Measurements from ENCODE around the gene ACOX1. TPM values are rescaled to one million over a fixed set of nuclear protein-coding genes. Genes with fewer than 3 reads are reported as not detected.

Gene ACOX1
- total and polyA plus RNA-seq, 4 donors: 14.6 to 48.8 (median 28.8) TPM

- no peak for ATAC-seq (ENCODE audit: low FRiP score)
- intact Hi-C loops (cut with DNase I): no loop called here
- no peaks in the 10 kb centered on the region for H3K9me3 ChIP-seq (ENCODE audit: control insufficient read depth, low read length)
Observed at GRCh38 chr17:76019833-76020467, 41.0 kb upstream of the ACOX1 start.

GRCh38 chr17:76018801-76019200 is 39.8 kb upstream of the ACOX1 start:
- Histone ChIP-seq H3K4me3 (ENCODE audit: low read length in 2 of 2) (no peak overlapping the region), H3K4me1 (ENCODE audit: control insufficient read depth in 1 of 2, insufficient read depth in 2 of 2, low read length in 2 of 2) (no peaks in the 10 kb centered on the region), H3K27me3 (ENCODE audit: control insufficient read depth in 1 of 2, insufficient read depth in 2 of 2, low read length in 1 of 2) (no peaks in the 10 kb centered on the region), H3K9me3 (ENCODE audit: control insufficient read depth, low read length) (no peaks in the 10 kb centered on the region), H3K27ac (ENCODE audit: low read depth in 1 of 2, low read length in 2 of 2) (no peak overlapping the region), H3K36me3 (ENCODE audit: control insufficient read depth in 1 of 2, insufficient read depth in 2 of 2, low read length in 1 of 2) (no peaks in the 10 kb centered on the region)
- intact Hi-C loops (cut with DNase I): no loop called here
- ATAC-seq (ENCODE audit: low FRiP score) (no peak), DNase-seq (no peak)
- 82 to 84% methylated on average over 13 of the region's 13 CpGs for WGBS, 2 donors

More at GRCh38 chr17:76019833-76020467, 41.0 kb upstream of the ACOX1 start:
- Histone ChIP-seq H3K4me3 (ENCODE audit: low read length in 2 of 2) (no peak overlapping the region), H3K27me3 (ENCODE audit: control insufficient read depth in 1 of 2, insufficient read depth in 2 of 2, low read length in 1 of 2) (no peaks in the 10 kb centered on the region), H3K27ac (ENCODE audit: low read depth in 1 of 2, low read length in 2 of 2) (no peak overlapping the region), H3K4me1 (ENCODE audit: control insufficient read depth in 1 of 2, insufficient read depth in 2 of 2, low read length in 2 of 2) (no peaks in the 10 kb centered on the region), H3K36me3 (ENCODE audit: control insufficient read depth in 1 of 2, insufficient read depth in 2 of 2, low read length in 1 of 2) (no peaks in the 10 kb centered on the region)
- no peak for DNase-seq
- WGBS, 2 donors: 88 to 89% methylated on average over 6 of the region's 6 CpGs

DNA sequence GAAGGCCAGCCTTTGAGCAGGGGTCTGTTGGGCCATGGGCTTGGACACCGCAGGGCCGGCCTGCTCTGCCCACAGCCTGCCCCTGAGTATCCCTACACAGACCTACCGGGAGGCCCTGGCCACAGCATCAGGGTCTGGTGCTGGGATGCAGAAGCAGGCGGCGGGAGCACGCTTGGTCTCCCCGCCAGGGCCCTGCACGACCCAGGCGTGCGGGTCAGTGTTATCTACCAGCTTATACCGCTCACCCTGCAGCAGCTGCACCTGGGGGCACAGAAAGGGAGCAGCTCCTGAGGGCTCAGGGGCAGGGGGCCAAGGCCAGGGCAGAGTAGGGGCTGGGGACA is 39.3 kb upstream of the ACOX1 start:
- 83 to 85% methylated on average over 11 of the region's 11 CpGs for WGBS, 2 donors
- Histone ChIP-seq H3K36me3 (ENCODE audit: control insufficient read depth in 1 of 2, insufficient read depth in 2 of 2, low read length in 1 of 2) (no peaks in the 10 kb centered on the region), H3K4me1 (ENCODE audit: control insufficient read depth in 1 of 2, insufficient read depth in 2 of 2, low read length in 2 of 2) (no peaks in the 10 kb centered on the region), H3K27me3 (ENCODE audit: control insufficient read depth in 1 of 2, insufficient read depth in 2 of 2, low read length in 1 of 2) (no peaks in the 10 kb centered on the region), H3K4me3 (ENCODE audit: low read length in 2 of 2) (no peak overlapping the region), H3K27ac (ENCODE audit: low read depth in 1 of 2, low read length in 2 of 2) (no peak overlapping the region), H3K9me3 (ENCODE audit: control insufficient read depth, low read length) (no peaks in the 10 kb centered on the region)
- no peak for DNase-seq
- ATAC-seq (ENCODE audit: low FRiP score): no peak
- intact Hi-C loops (cut with DNase I): no loop called here

- H3K4me1 ChIP-seq (ENCODE audit: control insufficient read depth in 1 of 2, insufficient read depth in 2 of 2, low read length in 2 of 2): no peaks in the 10 kb centered on the region
- DNase-seq (no peak), ATAC-seq (ENCODE audit: low FRiP score) (no peak)
- no peak overlapping the region for H3K27ac ChIP-seq (ENCODE audit: low read depth in 1 of 2, low read length in 2 of 2)
- intact Hi-C loops (cut with DNase I): no loop called here
- H3K4me3 ChIP-seq (ENCODE audit: low read length in 2 of 2): no peak overlapping the region
- H3K27me3 ChIP-seq (ENCODE audit: control insufficient read depth in 1 of 2, insufficient read depth in 2 of 2, low read length in 1 of 2): no peaks in the 10 kb centered on the region
- H3K9me3 ChIP-seq (ENCODE audit: control insufficient read depth, low read length): no peaks in the 10 kb centered on the region
- no peaks in the 10 kb centered on the region for H3K36me3 ChIP-seq (ENCODE audit: control insufficient read depth in 1 of 2, insufficient read depth in 2 of 2, low read length in 1 of 2)
- 88 to 89% methylated on average over 21 of the region's 21 CpGs for WGBS, 2 donors
Observed at GRCh38 chr17:76017481-76018339, 38.7 kb upstream of the ACOX1 start.

GRCh38 chr17:76014925-76015261 is 35.9 kb upstream of the ACOX1 start:
- no peaks in the 10 kb centered on the region for H3K9me3 ChIP-seq (ENCODE audit: control insufficient read depth, low read length)
- no peak overlapping the region for H3K4me3 ChIP-seq (ENCODE audit: low read length in 2 of 2)
- no peaks in the 10 kb centered on the region for H3K4me1 ChIP-seq (ENCODE audit: control insufficient read depth in 1 of 2, insufficient read depth in 2 of 2, low read length in 2 of 2)
- H3K27me3 ChIP-seq (ENCODE audit: control insufficient read depth in 1 of 2, insufficient read depth in 2 of 2, low read length in 1 of 2): no peaks in the 10 kb centered on the region
- intact Hi-C loops (cut with DNase I): loop anchor here in 1 of 2 donors (5.0 kb wide), 1 partner anchor 262 kb away; no protein-coding TSS in a partner anchor
- H3K36me3 ChIP-seq (ENCODE audit: control insufficient read depth in 1 of 2, insufficient read depth in 2 of 2, low read length in 1 of 2): no peaks in the 10 kb centered on the region
- 75 to 82% methylated on average over 22 to 26 of the region's 26 CpGs for WGBS, 2 donors
- ATAC-seq (ENCODE audit: low FRiP score) (peak; percentile 5), DNase-seq (no peak)
- no peak overlapping the region for H3K27ac ChIP-seq (ENCODE audit: low read depth in 1 of 2, low read length in 2 of 2)

DNA sequence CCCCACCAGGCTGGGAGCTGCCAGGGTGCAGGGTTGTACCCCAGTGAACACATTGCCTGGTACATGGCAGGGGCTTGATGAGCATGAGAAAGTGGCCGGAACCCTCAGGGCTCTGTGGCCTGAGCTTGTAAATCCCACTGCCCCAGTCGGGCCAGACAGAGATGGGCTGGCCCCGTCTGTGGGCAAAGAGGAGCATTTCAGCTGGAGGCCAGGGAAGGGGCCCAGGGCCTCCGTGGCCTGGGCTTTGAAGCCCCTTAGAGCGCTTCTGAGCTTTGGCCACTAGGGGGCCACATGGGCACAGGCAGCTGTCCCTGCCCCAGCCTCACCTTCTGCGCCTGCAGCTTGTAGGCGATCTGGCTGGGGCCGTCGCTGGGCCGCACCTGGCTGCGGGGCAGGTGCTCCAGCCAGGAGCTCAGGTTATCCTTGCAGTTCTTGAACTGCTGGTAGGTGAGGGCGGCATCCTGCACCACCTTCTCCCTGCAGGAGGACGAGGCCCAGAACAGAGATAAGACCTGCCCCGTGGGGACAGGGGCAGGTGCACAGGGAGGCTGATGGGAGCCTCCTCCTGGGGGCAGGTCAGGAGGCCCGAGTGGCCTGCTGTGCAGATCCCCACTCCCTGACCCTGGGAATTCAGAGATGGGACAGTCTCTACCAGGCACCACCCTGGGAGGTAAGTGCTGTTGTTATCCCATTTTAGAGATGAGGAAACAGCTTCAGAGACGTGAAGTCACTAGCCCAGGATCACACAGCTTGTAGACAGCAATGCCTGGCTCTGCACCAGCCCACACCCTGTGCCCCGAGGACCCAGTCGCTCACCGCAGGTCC is 35.3 kb upstream of the ACOX1 start:
- intact Hi-C loops (cut with DNase I): loop anchor here in 1 of 2 donors (5.0 kb wide), 1 partner anchor 263 kb away; no protein-coding TSS in a partner anchor
- 28 to 30% methylated on average over 19 of the region's 19 CpGs for WGBS, 2 donors
- Histone ChIP-seq H3K36me3 (ENCODE audit: control insufficient read depth in 1 of 2, insufficient read depth in 2 of 2, low read length in 1 of 2) (no peaks in the 10 kb centered on the region), H3K4me1 (ENCODE audit: control insufficient read depth in 1 of 2, insufficient read depth in 2 of 2, low read length in 2 of 2) (no peaks in the 10 kb centered on the region), H3K27ac (ENCODE audit: low read depth in 1 of 2, low read length in 2 of 2) (no peak overlapping the region), H3K4me3 (ENCODE audit: low read length in 2 of 2) (no peak overlapping the region), H3K27me3 (ENCODE audit: control insufficient read depth in 1 of 2, insufficient read depth in 2 of 2, low read length in 1 of 2) (no peaks in the 10 kb centered on the region), H3K9me3 (ENCODE audit: control insufficient read depth, low read length) (no peaks in the 10 kb centered on the region)
- ATAC-seq (ENCODE audit: low FRiP score) (peak; percentile 75), DNase-seq (peak; percentile 78 to 88)

DNA sequence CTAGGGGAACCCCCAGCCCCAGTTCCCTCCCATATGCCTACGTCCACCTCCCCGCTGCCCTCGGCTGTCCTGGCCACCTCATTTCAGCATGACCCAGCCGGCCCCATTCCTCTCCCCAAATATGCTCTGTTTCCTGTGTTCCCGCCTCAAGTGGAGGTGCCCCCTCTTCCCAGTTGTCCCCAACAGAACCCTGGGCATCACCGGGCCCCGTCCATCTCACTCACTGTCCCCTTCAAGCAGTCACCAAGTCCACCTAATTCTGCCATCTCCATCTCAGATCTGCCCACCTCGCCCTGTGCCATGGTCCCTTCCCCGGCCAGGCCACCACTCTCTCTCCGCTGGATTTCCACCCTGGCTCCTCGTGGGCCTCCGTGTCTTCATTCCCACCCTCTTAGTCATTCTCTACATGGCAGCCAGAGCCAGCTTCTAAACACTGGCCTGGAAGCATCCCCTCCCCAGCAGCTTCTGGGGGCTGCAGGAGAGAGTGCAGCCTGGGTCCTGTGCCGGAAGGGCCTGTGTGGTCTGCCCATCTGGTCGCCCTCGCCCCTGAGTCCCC is 34.5 kb upstream of the ACOX1 start:
- no peaks in the 10 kb centered on the region for H3K4me1 ChIP-seq (ENCODE audit: control insufficient read depth in 1 of 2, insufficient read depth in 2 of 2, low read length in 2 of 2)
- no peaks in the 10 kb centered on the region for H3K27me3 ChIP-seq (ENCODE audit: control insufficient read depth in 1 of 2, insufficient read depth in 2 of 2, low read length in 1 of 2)
- intact Hi-C loops (cut with DNase I): loop anchor here in 1 of 2 donors (5.0 kb wide), 1 partner anchor 264 kb away; no protein-coding TSS in a partner anchor
- no peak for ATAC-seq (ENCODE audit: low FRiP score)
- no peak for DNase-seq
- no peaks in the 10 kb centered on the region for H3K36me3 ChIP-seq (ENCODE audit: control insufficient read depth in 1 of 2, insufficient read depth in 2 of 2, low read length in 1 of 2)
- no peak overlapping the region for H3K27ac ChIP-seq (ENCODE audit: low read depth in 1 of 2, low read length in 2 of 2)
- H3K4me3 ChIP-seq (ENCODE audit: low read length in 2 of 2): no peak overlapping the region
- H3K9me3 ChIP-seq (ENCODE audit: control insufficient read depth, low read length): no peaks in the 10 kb centered on the region
- 72 to 73% methylated on average over 15 of the region's 15 CpGs for WGBS, 2 donors

- Histone ChIP-seq H3K4me1 (ENCODE audit: control insufficient read depth in 1 of 2, insufficient read depth in 2 of 2, low read length in 2 of 2) (no peaks in the 10 kb centered on the region), H3K9me3 (ENCODE audit: control insufficient read depth, low read length) (no peaks in the 10 kb centered on the region), H3K4me3 (ENCODE audit: low read length in 2 of 2) (no peak overlapping the region), H3K36me3 (ENCODE audit: control insufficient read depth in 1 of 2, insufficient read depth in 2 of 2, low read length in 1 of 2) (no peaks in the 10 kb centered on the region), H3K27me3 (ENCODE audit: control insufficient read depth in 1 of 2, insufficient read depth in 2 of 2, low read length in 1 of 2) (no peaks in the 10 kb centered on the region), H3K27ac (ENCODE audit: low read depth in 1 of 2, low read length in 2 of 2) (no peak overlapping the region)
- DNase-seq (no peak), ATAC-seq (ENCODE audit: low FRiP score) (no peak)
- intact Hi-C loops (cut with DNase I): loop anchor here in 1 of 2 donors (5.0 kb wide), 1 partner anchor 265 kb away; no protein-coding TSS in a partner anchor
- 79 to 86% methylated on average over 5 of the region's 5 CpGs for WGBS, 2 donors
Observed at GRCh38 chr17:76011951-76012350, 33.0 kb upstream of the ACOX1 start.

Data from aorta (tissue), 5 donors.